MM.1S (cell line): ENCODE data around the gene CHST15.

Source experiments
- DNase-seq: peaks from one replicate; pipeline ENCODE4 v3.0.0-alpha.2; 2015
- H2AFZ ChIP-seq: fragments of 300-600 bp; sonication (generic); 2 replicates; pipeline ENCODE4 v1.6.0; 2016; ENCODE audit warnings: antibody characterized with exemption, low read length
- H3F3A ChIP-seq: fragments of 300-600 bp; sonication (generic); 2 replicates; pipeline ENCODE4 v1.6.1; 2016; ENCODE audit warnings: mild to moderate bottlenecking, antibody characterized with exemption, low read length, moderate library complexity, mixed read lengths; ENCODE audit not compliant: insufficient read depth
- H3K27ac ChIP-seq: fragments of 300-600 bp; sonication (generic); 2 replicates; pipeline ENCODE4 v1.5.1; 2016; ENCODE audit warnings: mild to moderate bottlenecking, low read length
- H3K27me3 ChIP-seq: fragments of 300-600 bp; sonication (generic); replicated peaks from 2 replicates; pipeline ENCODE4 v1.6.0; 2016; ENCODE audit warnings: low read length; ENCODE audit not compliant: insufficient read depth
- H3K36me3 ChIP-seq: fragments of 300-600 bp; sonication (generic); replicated peaks from 2 replicates; pipeline ENCODE4 v1.6.1; 2016; ENCODE audit warnings: mild to moderate bottlenecking, low read length, mixed read lengths; ENCODE audit not compliant: insufficient read depth
- H3K4me1 ChIP-seq: fragments of 300-600 bp; sonication (generic); 2 replicates; pipeline ENCODE4 v1.6.1; 2016; ENCODE audit warnings: low read length, mixed read lengths
- H3K4me2 ChIP-seq: fragments of 300-600 bp; sonication (generic); 2 replicates; pipeline ENCODE4 v1.6.0; 2016; ENCODE audit warnings: low read depth, low read length
- H3K4me3 ChIP-seq: fragments of 300-600 bp; sonication (generic); 2 replicates; pipeline ENCODE4 v1.5.1; 2016; ENCODE audit warnings: low read length, mixed read lengths
- H3K79me2 ChIP-seq: fragments of 300-600 bp; sonication (generic); 2 replicates; pipeline ENCODE4 v1.6.1; 2016; ENCODE audit warnings: mixed run types, low read length, mixed read lengths
- H3K9ac ChIP-seq: fragments of 300-600 bp; sonication (generic); 2 replicates; pipeline ENCODE4 v1.6.1; 2016; ENCODE audit warnings: low read length, mixed read lengths
- H3K9me2 ChIP-seq: fragments of 300-600 bp; sonication (generic); replicated peaks from 2 replicates; pipeline ENCODE4 v1.6.1; 2016; ENCODE audit warnings: mild to moderate bottlenecking, low read length, mixed read lengths; ENCODE audit not compliant: insufficient read depth
- H3K9me3 ChIP-seq: fragments of 300-600 bp; sonication (generic); replicated peaks from 2 replicates; pipeline ENCODE4 v1.6.1; 2016; ENCODE audit warnings: mild to moderate bottlenecking, low read length, mixed read lengths; ENCODE audit not compliant: insufficient read depth
- H4K20me1 ChIP-seq: fragments of 300-600 bp; sonication (generic); 2 replicates; pipeline ENCODE4 v1.6.1; 2016; ENCODE audit warnings: mild to moderate bottlenecking, low read length, moderate library complexity, mixed read lengths; ENCODE audit not compliant: insufficient read depth
- CTCF ChIP-seq: fragments of 300-600 bp; sonication (generic); IDR thresholded peaks from 2 replicates; pipeline ENCODE4 v1.5.1; 2016; ENCODE audit warnings: antibody characterized with exemption, low read length, mixed read lengths
- EZH2 ChIP-seq: fragments of 300-600 bp; sonication (generic); optimal IDR thresholded peaks from 2 replicates; pipeline ENCODE3; 2017; ENCODE audit warnings: low read depth, mild to moderate bottlenecking, antibody characterized with exemption, low read length, mixed read lengths
- EZH2phosphoT487 ChIP-seq: fragments of 300-600 bp; sonication (generic); IDR thresholded peaks from 2 replicates; pipeline ENCODE4 v1.6.1; 2018; ENCODE audit warnings: antibody characterized with exemption, low read length

Gene CHST15

GRCh38 chr10:124116771-124117510 lies 23.5 kb upstream of the CHST15 start:
- Histone ChIP-seq H3K36me3 (no peaks in the 10 kb centered on the region), H3K9me3 (no peaks in the 10 kb centered on the region), H3K4me2 (no peak overlapping the region), H2AFZ (no peak overlapping the region), H3K9ac (no peak overlapping the region), H3K9me2 (no peaks in the 10 kb centered on the region), H4K20me1 (no peaks in the 10 kb centered on the region), H3K4me3 (no peak overlapping the region), H3K4me1 (no peaks in the 10 kb centered on the region), H3K27me3 (no peaks in the 10 kb centered on the region), H3F3A (no peaks in the 10 kb centered on the region), H3K79me2 (no peaks in the 10 kb centered on the region), H3K27ac (no peak overlapping the region)
- no peak for DNase-seq
- TF ChIP-seq CTCF, result no peak
- TF ChIP-seq EZH2phosphoT487, result no peak
- no peak for TF ChIP-seq EZH2

- Histone ChIP-seq H3F3A (no peaks in the 10 kb centered on the region), H3K4me1 (no peaks in the 10 kb centered on the region), H3K9ac (no peak overlapping the region), H3K9me2 (no peaks in the 10 kb centered on the region), H2AFZ (no peak overlapping the region), H3K9me3 (no peaks in the 10 kb centered on the region), H3K36me3 (no peaks in the 10 kb centered on the region), H4K20me1 (no peaks in the 10 kb centered on the region), H3K27ac (no peak overlapping the region), H3K27me3 (no peaks in the 10 kb centered on the region), H3K4me3 (no peak overlapping the region), H3K4me2 (no peak overlapping the region), H3K79me2 (no peaks in the 10 kb centered on the region)
- no peak for DNase-seq
- TF ChIP-seq CTCF (no peak), EZH2phosphoT487 (no peak), EZH2 (no peak)
Observed at GRCh38 chr10:124114696-124115095, 21.3 kb upstream of the CHST15 start.

GRCh38 chr10:124112891-124113580 lies 19.6 kb upstream of the CHST15 start:
- no peak overlapping the region for H2AFZ ChIP-seq
- no peaks in the 10 kb centered on the region for H3K9me3 ChIP-seq
- no peaks in the 10 kb centered on the region for H3K27me3 ChIP-seq
- no peak overlapping the region for H3K27ac ChIP-seq
- no peaks in the 10 kb centered on the region for H3K79me2 ChIP-seq
- no peak overlapping the region for H3K4me3 ChIP-seq
- no peak for DNase-seq
- H3K9ac ChIP-seq, result no peak overlapping the region
- H3F3A ChIP-seq, result no peaks in the 10 kb centered on the region
- peaks cover 2% of the 10 kb centered on the region for H3K4me1 ChIP-seq
- H3K4me2 ChIP-seq, result no peak overlapping the region
- H3K36me3 ChIP-seq, result no peaks in the 10 kb centered on the region
- TF ChIP-seq CTCF, result no peak
- TF ChIP-seq EZH2phosphoT487, result no peak
- TF ChIP-seq EZH2, result no peak
- no peaks in the 10 kb centered on the region for H4K20me1 ChIP-seq
- no peaks in the 10 kb centered on the region for H3K9me2 ChIP-seq
